K562 (cell line): ENCODE results near the gene LLGL1. TPM values are rescaled to one million over a fixed set of nuclear protein-coding genes. Genes with fewer than 3 reads are reported as not detected.
A peak's percentile ranks its signal among the peaks of the same experiment; 100 is the strongest.

Experiments
- AFF1 ChIP-seq, 2 experiments: fragments of 450-650 bp; IDR thresholded peaks; 2 replicates each; pipeline ENCODE4 v1.6.1; 2018; ENCODE audit warnings: mild to moderate bottlenecking in 2 of 2, low read depth in 1 of 2; ENCODE audit not compliant: partially characterized antibody in 2 of 2
- GATAD2B ChIP-seq: fragments of 450-650 bp; IDR thresholded peaks from 2 replicates; pipeline ENCODE4 v1.6.1; 2017; ENCODE audit warnings: mild to moderate bottlenecking, borderline replicate concordance
- NCOA4 ChIP-seq: fragments of 450-650 bp; IDR thresholded peaks from 2 replicates; pipeline ENCODE4 v1.6.1; 2018; ENCODE audit warnings: mild to moderate bottlenecking; ENCODE audit not compliant: partially characterized antibody
- PHB ChIP-seq: fragments of 250-450 bp; sonication (Bioruptor Pico); IDR thresholded peaks from 2 replicates; pipeline ENCODE4 v1.5.0; 2021
- PHB2 ChIP-seq: fragments of 450-650 bp; IDR thresholded peaks from 2 replicates; pipeline ENCODE4 v1.6.1; 2017; ENCODE audit warnings: low read depth
- RBM34 ChIP-seq: fragments of 200-400 bp; formaldehyde crosslinking; IDR thresholded peaks from 2 replicates; pipeline ENCODE4 v1.6.1; 2018; ENCODE audit warnings: low read length, borderline replicate concordance; ENCODE audit not compliant: insufficient read depth
- RNF219 ChIP-seq: fragments of 250-450 bp; sonication (Bioruptor Pico); IDR thresholded peaks from 2 replicates; pipeline ENCODE4 v1.5.0; 2022; ENCODE audit warnings: mild to moderate bottlenecking
- SMC3 ChIP-seq: conservative IDR thresholded peaks from 2 replicates; pipeline ENCODE4 v1.6.1; 2011; ENCODE audit warnings: low read depth, low read length, improper control_type of control experiment; ENCODE audit not compliant: insufficient read depth
- VEZF1 ChIP-seq: fragments of 200-800 bp; sonication (Bioruptor generic); IDR thresholded peaks from 2 replicates; pipeline ENCODE4 v1.6.1; 2017; ENCODE audit warnings: missing genetic modification characterization, missing compliant biosample characterization
- ZBTB34 ChIP-seq: fragments of 250-450 bp; sonication (Bioruptor Pico); IDR thresholded peaks from 2 replicates; pipeline ENCODE4 v1.8.0; 2021; ENCODE audit warnings: mild to moderate bottlenecking, moderate library complexity
- ZHX1 ChIP-seq: fragments of 150-350 bp; conservative IDR thresholded peaks from 2 replicates; pipeline ENCODE4 v1.6.1; 2014; ENCODE audit warnings: low read length
- ZNF140 ChIP-seq: fragments of 250-450 bp; sonication (Bioruptor Pico); IDR thresholded peaks from 2 replicates; pipeline ENCODE4 v1.8.0; 2021; ENCODE audit warnings: moderate library complexity, mild to moderate bottlenecking, inconsistent platforms
- ZNF146 ChIP-seq: IDR thresholded peaks from one replicate; pipeline ENCODE4 v1.6.1; 2018; ENCODE audit warnings: missing compliant biosample characterization; ENCODE audit not compliant: unreplicated experiment
- polyA plus RNA-seq, 8 experiments: library from polyadenylated mRNA; depleted of rRNA in 4 of 8; stranded (reverse) in 5 of 8; unstranded in 3 of 8; fragments of >200 nt; fragmentation: Nextera tagmentation in 2 of 8; fragmentation: Illumina TruSeq in 1 of 8; extraction: Ambion mirVana in 2 of 8; extraction: Trizol in 1 of 8; gene quantifications; 2 replicates each; pipeline versions ENCODE4 v1.2.1 to v1.2.3, GENCODE V29; 2011 to 2014; ENCODE audit warnings: inconsistent platforms in 1 of 8, missing spikeins in 1 of 8
- total RNA-seq, 7 experiments: library from RNA; depleted of rRNA in 6 of 7; stranded (reverse); fragments of >200 nt in 6 of 7; fragmentation: Illumina TruSeq in 2 of 7; extraction: Trizol in 2 of 7; gene quantifications; 2 replicates each; pipeline versions ENCODE4 v1.2.1 to v1.2.3, GENCODE V29; 2011 to 2021; ENCODE audit warnings: low replicate concordance in 1 of 7

The LLGL1 gene
- total and polyA plus RNA-seq, 9 of the 15 experiments (the other 6 are each of a cell fraction or from before 2014, with no cell fraction given) = 0.11 to 12.9 (median 5.3) TPM; not detected in 1

- TF ChIP-seq RBM34 (no peak), NCOA4 (no peak), SMC3 (no peak), RNF219 (CRISPR knock-in tag) (no peak), ZNF140 (CRISPR knock-in tag) (no peak), ZNF146 (CRISPR knock-in tag) (no peak), PHB (no peak), VEZF1 (CRISPR knock-in tag) (peak; percentile 73), AFF1 (IDR thresholded peaks at IDR 0.05; ENCODE audit: low read depth in 1 of 2, partially characterized antibody in 2 of 2) (no peak), ZBTB34 (CRISPR knock-in tag) (no peak), ZHX1 (no peak), PHB2 (no peak), GATAD2B (no peak)
Measured at GRCh38 chr17:18260332-18261145, 35.1 kb downstream of the LLGL1 start, which contains the start of gene MIEF2 (continued).
